Prostate gland (tissue), 2 donors: Measurements from ENCODE around the gene NDUFAF5.
"Not testable (repeated sequence)": the region's sequence is repeated elsewhere in the genome, so short reads cannot be mapped to it uniquely, and the experiment has no call there.

Experiments used
- POLR2A ChIP-seq: fragments of 450-650 bp; IDR thresholded peaks from one replicate; pipeline ENCODE4 v1.6.1; 2016; ENCODE audit warnings: antibody characterized with exemption, mild to moderate bottlenecking
- POLR2AphosphoS5 ChIP-seq: sonication (generic); formaldehyde crosslinking; IDR thresholded peaks from one replicate; pipeline ENCODE4 v1.6.1; 2017; ENCODE audit warnings: antibody characterized with exemption
- TF ChIP-seq, protein P1 (sequence below), 4 experiments: fragments of 200-600 bp in 2 of 4; fragments of 450-650 bp in 2 of 4; sonication (generic) in 2 of 4; IDR thresholded peaks; 1 replicate in 3 of 4; 2 replicates in 1 of 4; pipeline ENCODE4 v1.5.1; 2016 to 2019; ENCODE audit warnings: antibody characterized with exemption in 4 of 4, mild to moderate bottlenecking in 2 of 4, moderate library complexity in 2 of 4

DNA sequence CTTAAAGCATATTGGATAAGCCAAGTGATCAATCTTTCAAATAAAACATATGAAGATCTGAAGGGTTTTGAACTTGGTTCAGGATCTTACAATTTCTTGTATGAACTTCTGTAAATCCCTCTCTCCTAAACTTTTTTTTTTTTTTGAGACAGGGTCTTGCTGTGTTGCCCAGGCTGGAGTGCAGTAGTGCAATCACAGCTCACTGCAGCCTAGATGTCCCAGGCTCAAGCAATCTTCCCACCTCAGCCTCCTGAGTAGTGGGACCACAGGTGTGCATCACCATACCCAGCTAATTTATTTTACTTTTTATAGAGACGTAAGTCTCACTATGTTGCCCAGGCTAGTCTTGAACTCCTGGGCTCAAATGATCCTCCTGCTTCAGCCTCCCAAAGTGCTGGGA, 46.6 kb upstream of the NDUFAF5 start:
- TF ChIP-seq, protein P1, sequence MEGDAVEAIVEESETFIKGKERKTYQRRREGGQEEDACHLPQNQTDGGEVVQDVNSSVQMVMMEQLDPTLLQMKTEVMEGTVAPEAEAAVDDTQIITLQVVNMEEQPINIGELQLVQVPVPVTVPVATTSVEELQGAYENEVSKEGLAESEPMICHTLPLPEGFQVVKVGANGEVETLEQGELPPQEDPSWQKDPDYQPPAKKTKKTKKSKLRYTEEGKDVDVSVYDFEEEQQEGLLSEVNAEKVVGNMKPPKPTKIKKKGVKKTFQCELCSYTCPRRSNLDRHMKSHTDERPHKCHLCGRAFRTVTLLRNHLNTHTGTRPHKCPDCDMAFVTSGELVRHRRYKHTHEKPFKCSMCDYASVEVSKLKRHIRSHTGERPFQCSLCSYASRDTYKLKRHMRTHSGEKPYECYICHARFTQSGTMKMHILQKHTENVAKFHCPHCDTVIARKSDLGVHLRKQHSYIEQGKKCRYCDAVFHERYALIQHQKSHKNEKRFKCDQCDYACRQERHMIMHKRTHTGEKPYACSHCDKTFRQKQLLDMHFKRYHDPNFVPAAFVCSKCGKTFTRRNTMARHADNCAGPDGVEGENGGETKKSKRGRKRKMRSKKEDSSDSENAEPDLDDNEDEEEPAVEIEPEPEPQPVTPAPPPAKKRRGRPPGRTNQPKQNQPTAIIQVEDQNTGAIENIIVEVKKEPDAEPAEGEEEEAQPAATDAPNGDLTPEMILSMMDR (IDR thresholded peaks at IDR 0.05): not testable (repeated sequence)
- TF ChIP-seq POLR2A, POLR2AphosphoS5: not testable (repeated sequence)
